CD4-positive, alpha-beta T cell (primary cell): ENCODE data around the gene MRPL53. TPM values are rescaled to one million over a fixed set of nuclear protein-coding genes. Genes with fewer than 3 reads are reported as not detected.

Experiments used
- ATAC-seq: fragments of 200-7000 bp; cut with Tn5 transposase; one replicate; pipeline ENCODE4 v1.10.0; 2022; ENCODE audit warnings: mild to moderate bottlenecking; ENCODE audit not compliant: poor library complexity
- CTCF ChIA-PET: fragments of 350-600 bp; sonication (Branson Sonifier 250); formaldehyde crosslinking; loops from one replicate; lab custom pipeline; 2021; ENCODE audit warnings: antibody characterized with exemption, inconsistent platforms; lab: Charles Lee
- POLR2A ChIA-PET: fragments of 350-600 bp; sonication (Branson Sonifier 250); formaldehyde crosslinking; loops from one replicate; lab custom pipeline; 2021; ENCODE audit warnings: antibody characterized with exemption, inconsistent platforms; lab: Charles Lee
- DNase-seq, 14 experiments: peaks; one replicate each; pipeline ENCODE4 v3.0.0-alpha.2; 2013 to 2020; ENCODE audit warnings: mixed read lengths in 2 of 14
- H3K27ac ChIP-seq, 2 donors: one replicate each; pipeline versions ENCODE4 v1.5.1 to v1.7.0; 2013; ENCODE audit warnings: low read length in 2 of 2, low read depth in 1 of 2, mild to moderate bottlenecking in 1 of 2
- H3K27me3 ChIP-seq, 2 experiments: 1 replicate in 1 of 2; 2 replicates in 1 of 2; pipeline versions ENCODE4 v1.6.1 to v1.7.0; 2013; ENCODE audit warnings: low read length in 2 of 2, control low read depth in 1 of 2, mild to moderate bottlenecking in 1 of 2, moderate library complexity in 1 of 2; ENCODE audit not compliant: insufficient read depth in 2 of 2, control insufficient read depth in 1 of 2
- H3K36me3 ChIP-seq: one replicate; pipeline ENCODE4 v1.6.1; 2013; ENCODE audit warnings: low read length, control low read depth; ENCODE audit not compliant: insufficient read depth
- H3K4me1 ChIP-seq: one replicate; pipeline ENCODE4 v1.6.1; 2013; ENCODE audit warnings: low read length, control low read depth; ENCODE audit not compliant: insufficient read depth
- H3K4me3 ChIP-seq: one replicate; pipeline ENCODE4 v1.5.1; 2013; ENCODE audit warnings: mild to moderate bottlenecking, low read length, moderate library complexity
- H3K9me3 ChIP-seq, 2 experiments: 1 replicate in 1 of 2; 2 replicates in 1 of 2; pipeline versions ENCODE4 v1.6.1 to v1.7.0; 2013; ENCODE audit warnings: low read length in 2 of 2, mild to moderate bottlenecking in 2 of 2, control low read depth in 1 of 2, moderate library complexity in 1 of 2; ENCODE audit not compliant: control insufficient read depth in 1 of 2, insufficient read depth in 1 of 2
- H3K27ac Mint-ChIP-seq: one replicate; pipeline ENCODE4 v1.8.0; 2020; ENCODE audit warnings: mixed read lengths
- H3K27me3 Mint-ChIP-seq: one replicate; pipeline ENCODE4 v1.8.0; 2021; ENCODE audit warnings: mixed read lengths
- H3K36me3 Mint-ChIP-seq: one replicate; pipeline ENCODE4 v1.8.0; 2021; ENCODE audit warnings: low read depth, mixed read lengths
- H3K4me1 Mint-ChIP-seq: one replicate; pipeline ENCODE4 v1.8.0; 2021; ENCODE audit warnings: low read depth, mixed read lengths
- H3K4me3 Mint-ChIP-seq: one replicate; pipeline ENCODE4 v1.8.0; 2020; ENCODE audit warnings: mild to moderate bottlenecking, mixed read lengths
- H3K9me3 Mint-ChIP-seq: one replicate; pipeline ENCODE4 v1.8.0; 2020; ENCODE audit warnings: mixed read lengths
- intact Hi-C, 2 experiments: fragments of 100-400 bp; cut with DNase I in 1 of 2; cut with micrococcal nuclease in 1 of 2; formaldehyde crosslinking; loops; one replicate each; pipeline versions ENCODE4 v1.15.1 to v1.9.0; 2023 to 2025; cut with DNase I, micrococcal nuclease
- total RNA-seq, 174 experiments: library from RNA in 2 of 174; stranded (reverse) in 2 of 174; gene quantifications; one replicate each; pipeline ENCODE4 v1.2.3 and lab custom pipeline; 2021 to 2026
- TF ChIP-seq, protein P1 (sequence below): fragments of 200-600 bp; IDR thresholded peaks from one replicate; pipeline ENCODE4 v1.8.0; 2022; ENCODE audit warnings: antibody characterized with exemption, mild to moderate bottlenecking

MRPL53 gene
- total RNA-seq, 2 experiments from 2014 or later: 39.5 to 44.3 TPM

DNA sequence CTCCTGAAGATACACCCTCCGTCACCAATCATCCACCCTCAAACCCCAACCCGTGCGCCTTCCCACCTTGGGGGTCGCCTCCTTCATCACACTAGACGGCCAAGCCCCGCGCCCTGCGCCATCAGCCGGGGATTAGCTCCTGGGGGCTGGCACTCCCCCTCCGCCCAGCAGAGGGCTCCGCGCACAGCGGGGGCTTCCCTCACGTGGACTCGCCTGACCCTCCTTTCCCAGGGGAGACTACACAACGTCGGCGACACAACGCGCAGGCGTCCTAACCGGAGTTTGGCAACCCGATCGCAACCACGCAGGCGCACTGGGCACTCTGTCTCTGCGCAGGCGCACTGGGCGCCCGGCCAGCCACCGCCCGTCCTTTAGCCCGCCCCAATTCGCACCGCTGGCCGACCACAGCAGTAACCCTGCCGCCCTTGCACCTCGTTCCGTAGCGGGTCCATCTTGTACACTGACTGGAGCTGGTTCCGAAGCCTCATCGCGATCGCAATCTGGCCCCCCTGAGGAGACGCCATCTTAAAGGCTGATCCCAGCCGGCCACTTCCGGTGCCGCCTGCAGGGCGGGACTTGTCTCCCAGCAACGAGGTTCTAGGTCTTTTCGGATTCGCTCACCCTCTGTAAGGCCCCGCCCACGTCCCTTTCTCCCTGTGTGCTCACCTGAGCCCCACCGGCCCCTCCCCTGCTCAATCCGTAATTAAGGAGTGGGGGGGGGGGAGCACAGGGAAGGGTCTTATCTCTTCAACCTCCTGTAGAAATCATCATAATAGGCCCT, 34.9 kb upstream of the MRPL53 start, which contains the start of gene PCGF1:
PCGF1 (minus strand) TSS at position 551 of the 781 bp plus-strand sequence; CDS start at position 524, 27 bp downstream.
- peak within 1 kb of the TSS; percentile 92 for H3K4me3 ChIP-seq
- ATAC-seq: peak; percentile 95
- Mint-ChIP-seq H3K27ac (peak within 1 kb of the TSS; percentile 97), H3K4me3 (peak within 1 kb of the TSS; percentile 100), H3K4me1 (peaks cover 62% of the 10 kb centered on the region), H3K9me3 (no peaks in the 10 kb centered on the region), H3K27me3 (peaks cover 75% of the 10 kb centered on the region), H3K36me3 (peaks cover 37% of the 10 kb centered on the region)
- H3K27ac ChIP-seq: peak within 1 kb of the TSS; percentile 98
- intact Hi-C loops: loop anchor here in 1 of 2 experiments (1.0 kb wide), 1 partner anchor 22 kb away; the partner anchor contains the start of genes AUP1 and HTRA2
- H3K36me3 ChIP-seq: peaks cover 18% of the 10 kb centered on the region
- CTCF ChIA-PET: interaction anchor here (0.6 to 1.6 kb wide), 5 partner anchors 22 to 115 kb away, joined by 3 to 8 read pairs (median 5); partner anchors contain the start of genes AUP1, CCDC142, HTRA2 and TTC31
- H3K9me3 ChIP-seq: peaks cover 0 to 13% of the 10 kb centered on the region in 2 experiments
- peak; percentile 97 to 100 (median 98) for DNase-seq
- peaks cover 25 to 41% of the 10 kb centered on the region in 2 experiments for H3K27me3 ChIP-seq
- H3K4me1 ChIP-seq: peaks cover 49% of the 10 kb centered on the region
- TF ChIP-seq, protein P1, sequence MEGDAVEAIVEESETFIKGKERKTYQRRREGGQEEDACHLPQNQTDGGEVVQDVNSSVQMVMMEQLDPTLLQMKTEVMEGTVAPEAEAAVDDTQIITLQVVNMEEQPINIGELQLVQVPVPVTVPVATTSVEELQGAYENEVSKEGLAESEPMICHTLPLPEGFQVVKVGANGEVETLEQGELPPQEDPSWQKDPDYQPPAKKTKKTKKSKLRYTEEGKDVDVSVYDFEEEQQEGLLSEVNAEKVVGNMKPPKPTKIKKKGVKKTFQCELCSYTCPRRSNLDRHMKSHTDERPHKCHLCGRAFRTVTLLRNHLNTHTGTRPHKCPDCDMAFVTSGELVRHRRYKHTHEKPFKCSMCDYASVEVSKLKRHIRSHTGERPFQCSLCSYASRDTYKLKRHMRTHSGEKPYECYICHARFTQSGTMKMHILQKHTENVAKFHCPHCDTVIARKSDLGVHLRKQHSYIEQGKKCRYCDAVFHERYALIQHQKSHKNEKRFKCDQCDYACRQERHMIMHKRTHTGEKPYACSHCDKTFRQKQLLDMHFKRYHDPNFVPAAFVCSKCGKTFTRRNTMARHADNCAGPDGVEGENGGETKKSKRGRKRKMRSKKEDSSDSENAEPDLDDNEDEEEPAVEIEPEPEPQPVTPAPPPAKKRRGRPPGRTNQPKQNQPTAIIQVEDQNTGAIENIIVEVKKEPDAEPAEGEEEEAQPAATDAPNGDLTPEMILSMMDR: no peak
- POLR2A ChIA-PET: interaction anchor here (0.8 to 4.4 kb wide), 12 partner anchors 9 to 116 kb away, joined by 3 to 23 read pairs (median 6); partner anchors contain the start of genes AUP1, CCDC142, HTRA2 and MRPL53

DNA sequence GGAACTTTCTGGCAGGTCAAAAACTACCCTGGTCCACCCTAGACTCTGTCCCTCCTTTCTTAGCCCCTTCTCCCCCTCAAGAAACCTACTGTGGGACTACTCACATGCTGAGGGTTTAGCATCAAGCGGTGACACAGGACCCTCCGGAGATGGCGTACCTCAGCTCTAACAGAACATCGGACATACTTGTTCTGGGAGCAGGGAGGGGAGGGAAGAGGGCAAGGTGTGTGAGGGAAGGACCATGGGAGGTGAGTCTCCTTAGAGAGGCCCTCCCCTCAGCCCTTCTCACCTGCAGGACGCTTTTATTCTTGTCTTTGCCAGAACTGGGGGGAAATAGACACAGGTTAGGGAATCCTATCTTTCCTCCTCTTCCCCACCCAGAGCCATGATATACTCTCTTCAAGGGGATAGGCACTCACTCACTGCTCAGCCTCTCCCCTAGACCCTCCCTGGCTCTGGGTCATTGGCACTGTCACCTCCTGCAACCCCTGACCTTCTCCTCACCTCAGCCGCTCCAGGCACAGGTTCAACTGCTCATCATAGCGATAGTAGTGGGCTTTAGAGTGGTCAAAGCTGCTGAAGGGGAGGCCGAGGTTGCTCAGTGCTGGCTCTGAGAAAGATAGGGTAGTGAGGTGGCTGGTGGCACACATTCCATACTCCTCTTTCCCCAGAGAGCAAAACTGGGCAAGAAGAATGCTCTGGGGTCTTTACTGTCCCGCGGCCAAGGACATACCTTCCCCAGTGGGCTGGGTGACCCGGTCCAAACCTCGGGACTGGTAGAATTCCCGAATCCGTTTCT, 33.2 kb upstream of the MRPL53 start:
- Mint-ChIP-seq H3K36me3 (peaks cover 37% of the 10 kb centered on the region), H3K9me3 (no peaks in the 10 kb centered on the region), H3K4me1 (peaks cover 73% of the 10 kb centered on the region), H3K27me3 (peaks cover 76% of the 10 kb centered on the region), H3K4me3 (peak overlapping the region; percentile 75), H3K27ac (no peak overlapping the region)
- Histone ChIP-seq H3K27me3 (peaks cover 42 to 46% of the 10 kb centered on the region in 2 experiments), H3K27ac (no peak overlapping the region), H3K9me3 (peaks cover 0 to 17% of the 10 kb centered on the region in 2 experiments), H3K4me3 (no peak overlapping the region), H3K36me3 (peaks cover 18% of the 10 kb centered on the region), H3K4me1 (peaks cover 52% of the 10 kb centered on the region)
- ATAC-seq (no peak), DNase-seq (no peak)
- intact Hi-C loops: no loop called here
- ChIA-PET POLR2A (interaction anchor here (0.8 kb wide), 1 partner anchor 24 kb away, joined by 3 read pairs; the partner anchor contains the start of genes AUP1 and HTRA2), CTCF (interaction anchor here (0.6 to 1.6 kb wide), 3 partner anchors 16 to 26 kb away, joined by 3 to 8 read pairs (median 4); partner anchors contain the start of genes CCDC142 and TTC31)
- TF ChIP-seq, protein P1: no peak

DNA sequence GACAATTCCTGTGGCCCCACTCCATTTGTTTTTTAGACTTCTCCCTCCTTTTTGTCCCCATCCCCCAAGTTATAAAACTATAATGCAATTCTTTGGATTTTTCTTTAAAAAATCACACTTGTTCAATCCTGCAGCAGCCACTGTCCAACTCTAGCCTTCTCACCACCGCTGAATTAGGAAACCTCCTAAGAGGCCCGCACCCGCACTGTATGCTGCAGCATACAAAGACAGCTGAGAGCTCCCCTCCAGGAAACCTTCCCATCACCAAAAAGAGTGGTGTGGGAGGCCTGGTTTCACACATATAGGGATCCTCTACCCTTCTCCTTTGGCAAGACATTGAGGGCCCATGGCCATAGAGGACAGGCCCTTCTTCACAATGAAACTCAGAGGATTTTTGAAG, 32.1 kb upstream of the MRPL53 start:
- ChIA-PET POLR2A (interaction anchor here (0.9 to 1.6 kb wide), 3 partner anchors 9 to 32 kb away, joined by 3 to 5 read pairs (median 3); partner anchors contain the start of gene MRPL53), CTCF (interaction anchor here (0.6 to 2.1 kb wide), 3 partner anchors 17 to 27 kb away, joined by 3 to 7 read pairs (median 4); partner anchors contain the start of genes CCDC142 and TTC31)
- Histone ChIP-seq H3K9me3 (peaks cover 0 to 17% of the 10 kb centered on the region in 2 experiments), H3K27ac (no peak overlapping the region), H3K36me3 (peaks cover 18% of the 10 kb centered on the region), H3K27me3 (peaks cover 49 to 52% of the 10 kb centered on the region in 2 experiments), H3K4me1 (peaks cover 57% of the 10 kb centered on the region), H3K4me3 (no peak overlapping the region)
- peaks cover 37% of the 10 kb centered on the region for H3K36me3 Mint-ChIP-seq
- no peaks in the 10 kb centered on the region for H3K9me3 Mint-ChIP-seq
- intact Hi-C loops: no loop called here
- H3K27ac Mint-ChIP-seq: peak overlapping the region; percentile 18
- peaks cover 81% of the 10 kb centered on the region for H3K4me1 Mint-ChIP-seq
- ATAC-seq (no peak), DNase-seq (no peak)
- H3K27me3 Mint-ChIP-seq: peaks cover 78% of the 10 kb centered on the region
- TF ChIP-seq, protein P1: no peak
- peak overlapping the region; percentile 75 for H3K4me3 Mint-ChIP-seq
